Cerebellar nuclear complex (tissue), 1 donor: ENCODE results near the gene S100A10.

Source experiments
- DNase-seq, 2 experiments: peaks; one replicate each; lab custom pipeline; 2025; lab: John Stamatoyannopoulos, UW

Gene S100A10

DNA sequence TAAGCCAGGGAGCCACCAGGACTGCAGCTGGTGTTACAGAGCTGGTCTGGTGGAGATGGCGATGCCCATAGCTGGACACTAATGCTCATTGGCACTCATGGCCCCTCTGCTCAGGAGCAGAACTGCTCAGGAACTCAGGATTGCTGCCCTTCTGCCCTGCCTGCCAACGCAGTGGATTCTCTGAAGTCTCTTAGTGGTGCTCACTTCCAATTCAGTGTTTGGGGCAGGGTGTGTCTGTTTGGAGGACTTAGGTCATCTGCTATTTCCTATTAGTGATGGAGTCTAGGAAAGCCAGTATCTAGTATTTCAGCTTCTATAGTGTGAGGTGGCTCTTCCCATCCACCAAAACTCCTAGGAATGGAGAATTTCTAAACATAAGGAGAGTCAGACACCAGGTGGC lies 29.1 kb downstream of the S100A10 start:
- no peak for DNase-seq

DNA sequence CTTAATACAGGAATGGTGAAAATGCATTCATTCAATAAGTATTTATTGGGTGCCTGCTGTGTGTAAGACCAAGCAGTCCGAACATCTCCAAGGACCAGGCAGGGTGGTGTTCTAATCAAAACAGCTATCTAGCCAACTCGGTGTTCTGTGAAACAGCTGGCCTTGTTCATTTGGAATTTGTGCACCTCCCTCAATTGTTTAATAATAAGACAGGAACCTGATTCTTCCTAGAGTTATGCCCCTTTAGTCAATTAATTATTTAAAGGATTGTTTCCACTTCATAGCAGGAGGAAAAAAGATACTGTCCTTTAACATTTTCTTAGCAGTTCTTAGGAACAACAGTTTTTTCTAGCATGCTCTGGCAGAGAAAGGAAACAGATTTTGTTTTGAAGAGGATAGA lies 30.4 kb downstream of the S100A10 start:
- no peak for DNase-seq

DNA sequence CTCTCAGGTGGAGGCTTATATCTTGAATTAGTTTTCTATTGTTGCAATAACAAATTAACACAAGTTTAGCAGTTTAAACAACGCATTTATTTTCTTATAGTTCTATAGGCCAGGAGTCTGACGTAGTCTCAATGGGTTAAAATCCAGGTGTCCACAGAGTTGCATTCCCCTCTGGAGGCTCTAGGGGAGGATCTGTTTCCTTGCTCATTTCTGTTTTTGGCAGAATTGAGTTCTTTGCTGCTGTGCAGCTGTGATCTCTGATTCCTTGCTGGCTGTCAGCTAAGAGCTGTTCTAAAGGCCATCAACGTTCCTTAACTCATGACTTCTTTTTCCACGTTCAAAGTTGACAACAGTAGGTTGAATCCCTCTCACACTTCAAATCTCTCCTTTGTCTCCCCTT lies 31.8 kb downstream of the S100A10 start:
- DNase-seq: no peak

DNA sequence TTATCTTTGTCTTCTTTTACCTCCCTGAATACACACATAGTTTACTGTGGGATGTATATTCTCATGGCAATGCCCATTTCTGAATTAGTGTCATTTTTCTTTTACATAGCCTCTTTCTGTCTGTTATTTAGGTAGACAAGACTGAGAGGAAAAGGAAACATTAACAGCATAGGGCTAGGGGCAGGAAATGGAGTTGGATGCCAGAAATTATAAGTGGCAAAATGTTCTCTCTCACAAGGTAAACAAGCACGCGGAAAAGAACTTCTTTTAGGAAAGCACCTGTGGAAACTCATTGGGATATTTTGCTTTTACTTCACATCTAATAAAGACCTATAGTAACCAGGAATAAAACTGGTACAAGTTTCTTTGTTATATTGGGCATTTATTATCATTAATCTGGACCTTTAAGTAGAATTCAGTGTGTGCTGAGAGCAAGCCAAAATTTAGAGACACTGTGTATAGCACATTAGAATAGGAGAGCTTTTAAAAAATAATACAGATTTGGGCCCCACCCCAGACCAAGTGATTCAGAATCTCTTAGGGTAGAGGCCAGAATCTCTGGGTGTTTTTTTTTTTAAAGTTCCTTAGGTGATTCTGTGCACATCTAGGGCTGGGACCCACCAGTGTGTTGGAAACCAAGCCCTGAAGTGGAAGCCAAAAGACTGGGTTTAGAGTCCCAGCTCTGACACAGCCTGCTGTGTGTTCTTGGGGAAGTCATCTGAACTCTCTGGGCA lies 32.7 kb downstream of the S100A10 start:
- no peak for DNase-seq

DNA sequence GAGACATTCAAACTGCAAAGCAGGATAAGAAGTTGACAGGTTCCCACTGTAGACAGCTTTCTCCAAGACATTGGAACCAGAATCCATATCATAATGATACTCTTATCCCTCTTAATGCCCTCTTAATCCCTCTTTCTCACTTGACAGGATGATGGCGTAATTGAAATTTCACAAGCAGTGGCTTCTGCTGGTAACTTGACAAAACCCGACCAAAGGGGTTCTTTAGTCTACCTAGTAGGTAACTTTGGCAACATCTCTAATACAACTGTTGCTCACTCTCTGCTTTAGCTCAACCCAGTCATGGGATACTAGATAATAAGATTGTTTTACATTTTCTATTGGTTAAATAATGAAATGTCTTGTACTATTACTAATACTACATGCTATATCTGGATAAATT lies 34.7 kb downstream of the S100A10 start:
- no peak for DNase-seq

DNA sequence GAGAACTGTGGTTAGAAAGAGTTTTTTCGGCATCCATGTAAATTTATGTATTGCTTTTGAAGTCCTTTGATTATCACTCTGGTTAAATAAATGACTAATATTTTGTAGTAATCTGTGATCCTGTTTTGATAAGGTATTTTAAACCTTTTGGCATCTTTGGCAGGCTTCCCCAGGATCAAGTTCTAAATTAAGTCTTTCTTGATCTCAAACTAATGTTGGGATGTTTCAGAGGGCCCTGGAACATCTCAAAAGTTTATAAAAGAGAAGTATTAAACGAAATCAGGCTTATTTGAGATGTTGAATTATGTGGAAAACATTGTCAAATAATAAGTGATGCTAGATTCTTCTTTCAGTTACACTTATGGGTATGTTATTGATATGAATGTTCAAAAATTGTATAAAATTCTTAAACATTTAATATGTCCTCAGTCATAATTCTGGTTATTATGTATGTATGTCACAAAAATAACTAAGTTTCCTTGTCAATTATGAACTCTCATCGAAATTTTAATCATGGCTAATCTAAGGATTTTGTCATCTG lies 36.6 kb downstream of the S100A10 start:
- DNase-seq: no peak

DNA sequence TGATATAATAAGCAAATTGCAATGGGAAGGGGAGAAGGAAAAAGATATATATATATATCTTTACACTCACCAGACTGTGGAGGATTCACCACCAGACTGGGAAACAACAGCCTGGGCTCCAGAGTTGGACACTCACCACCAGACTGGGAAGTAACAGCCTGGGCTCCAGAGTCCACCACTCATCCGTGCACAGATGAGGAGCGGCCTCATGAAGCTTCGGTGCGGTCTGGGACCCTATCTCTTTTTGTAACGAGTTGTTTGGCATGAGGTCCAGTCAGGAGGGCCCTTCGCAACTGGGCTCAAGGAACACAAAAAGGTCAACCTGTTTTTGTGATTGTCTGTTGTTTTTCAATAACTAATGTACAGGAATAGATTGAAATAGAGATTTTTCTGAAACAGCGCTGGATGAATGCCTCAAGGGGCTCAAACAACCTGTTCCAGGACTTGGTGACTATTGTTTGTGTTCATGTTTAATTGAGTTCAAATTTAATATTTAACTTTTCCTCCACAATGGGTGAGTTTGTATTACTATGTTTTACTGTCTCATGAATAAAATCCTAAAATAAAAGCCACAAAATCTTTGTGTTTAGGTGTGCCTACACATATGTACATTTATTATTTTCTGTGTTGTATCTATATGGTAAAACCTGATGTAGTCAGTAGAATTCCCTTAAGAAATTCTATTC lies 40.1 kb downstream of the S100A10 start:
- DNase-seq: no peak

DNA sequence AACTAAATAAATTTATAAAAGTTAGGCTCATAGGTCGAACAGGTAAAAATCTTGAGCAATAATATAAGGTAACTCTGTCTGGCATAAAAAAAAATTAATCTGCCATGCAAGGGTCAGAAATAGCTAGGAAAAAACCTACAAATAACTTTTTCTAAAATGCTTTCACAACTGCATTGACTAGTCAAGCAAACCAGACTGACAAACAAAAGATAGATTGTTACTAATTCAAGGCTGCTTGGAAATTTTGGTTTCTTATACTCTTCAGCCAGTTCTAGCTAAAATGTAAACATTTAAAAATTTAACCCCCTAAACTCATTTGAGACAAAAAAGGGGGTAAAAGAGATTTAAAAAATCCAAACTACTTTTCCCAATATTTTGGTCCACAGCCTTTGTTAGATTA lies 40.8 kb downstream of the S100A10 start:
- no peak for DNase-seq

DNA sequence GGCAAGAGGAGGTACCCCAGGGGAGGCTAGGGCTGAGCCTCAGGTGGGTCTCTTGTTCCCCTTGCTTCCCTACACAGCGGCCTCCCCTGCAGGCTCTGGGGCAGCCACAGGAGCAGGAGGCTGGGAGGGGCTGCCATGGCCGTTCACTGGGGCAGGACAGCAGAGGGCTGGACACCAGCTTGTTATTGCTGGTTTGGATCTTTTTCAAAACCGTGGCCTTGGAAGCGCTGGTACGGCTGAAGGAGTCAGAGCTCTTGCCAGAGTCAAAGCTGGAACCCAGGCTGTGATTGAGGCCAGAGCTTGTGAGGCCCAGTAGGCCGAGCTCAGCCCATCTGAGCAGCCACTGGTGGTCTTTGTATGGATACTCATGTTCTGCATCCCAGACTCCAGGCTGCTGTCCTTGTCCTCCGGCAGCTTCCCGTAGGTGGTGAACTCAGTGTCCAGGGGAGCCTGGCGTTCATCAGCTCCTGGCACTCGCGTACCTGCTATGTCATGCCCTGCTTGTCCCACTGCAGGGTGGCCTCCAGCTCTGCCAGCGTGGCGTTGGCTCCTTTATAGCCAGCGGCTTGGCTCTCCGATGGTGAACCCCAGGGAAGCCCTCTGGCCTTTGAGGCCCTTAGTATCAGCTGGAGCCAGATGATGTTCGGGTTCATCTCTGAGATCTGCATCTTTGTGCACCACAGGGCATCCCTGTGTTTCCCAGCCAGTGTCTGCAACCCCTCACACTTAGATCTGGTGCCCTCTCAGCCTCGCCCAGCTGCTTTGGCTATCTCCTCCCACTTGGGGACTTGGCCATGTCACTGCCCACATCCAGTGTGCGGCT lies 44.1 kb downstream of the S100A10 start:
- DNase-seq: no peak

DNA sequence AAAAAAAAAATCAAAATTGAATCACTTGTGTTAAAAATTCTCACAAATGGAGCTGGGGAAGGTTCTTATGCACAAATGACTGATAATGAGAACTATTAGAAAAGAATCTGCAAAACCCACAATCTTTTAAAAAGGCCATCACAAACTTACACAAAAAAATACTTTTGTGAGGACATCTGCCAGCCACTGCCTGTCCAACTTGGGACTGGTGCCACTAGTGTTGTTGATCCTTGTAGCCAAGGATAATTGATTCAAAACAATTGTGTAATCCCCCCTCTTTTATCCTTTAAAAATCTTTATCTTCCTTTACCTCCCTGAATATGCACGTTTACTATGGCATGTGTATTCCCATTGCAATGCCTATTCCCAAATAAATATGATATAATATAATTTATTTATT lies 45.2 kb downstream of the S100A10 start:
- no peak for DNase-seq

DNA sequence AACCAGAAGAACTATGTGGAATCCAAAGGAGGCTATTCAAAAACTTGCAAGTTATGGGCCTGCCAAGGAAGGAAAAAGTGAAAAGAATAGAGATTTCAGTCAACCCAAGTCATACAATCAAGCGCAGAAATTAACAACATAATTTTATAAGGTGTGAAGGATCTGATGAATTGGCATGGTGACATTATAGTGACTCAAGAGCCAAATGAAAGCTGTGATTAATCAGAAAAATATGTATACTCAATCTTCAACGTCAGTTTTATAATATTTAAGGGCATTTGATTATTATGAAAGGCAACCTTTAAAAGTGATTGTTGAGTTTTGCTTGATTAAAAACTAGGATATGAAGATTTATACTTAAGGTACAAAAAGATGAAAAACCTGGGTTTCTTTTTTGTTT lies 46.5 kb downstream of the S100A10 start:
- no peak for DNase-seq

DNA sequence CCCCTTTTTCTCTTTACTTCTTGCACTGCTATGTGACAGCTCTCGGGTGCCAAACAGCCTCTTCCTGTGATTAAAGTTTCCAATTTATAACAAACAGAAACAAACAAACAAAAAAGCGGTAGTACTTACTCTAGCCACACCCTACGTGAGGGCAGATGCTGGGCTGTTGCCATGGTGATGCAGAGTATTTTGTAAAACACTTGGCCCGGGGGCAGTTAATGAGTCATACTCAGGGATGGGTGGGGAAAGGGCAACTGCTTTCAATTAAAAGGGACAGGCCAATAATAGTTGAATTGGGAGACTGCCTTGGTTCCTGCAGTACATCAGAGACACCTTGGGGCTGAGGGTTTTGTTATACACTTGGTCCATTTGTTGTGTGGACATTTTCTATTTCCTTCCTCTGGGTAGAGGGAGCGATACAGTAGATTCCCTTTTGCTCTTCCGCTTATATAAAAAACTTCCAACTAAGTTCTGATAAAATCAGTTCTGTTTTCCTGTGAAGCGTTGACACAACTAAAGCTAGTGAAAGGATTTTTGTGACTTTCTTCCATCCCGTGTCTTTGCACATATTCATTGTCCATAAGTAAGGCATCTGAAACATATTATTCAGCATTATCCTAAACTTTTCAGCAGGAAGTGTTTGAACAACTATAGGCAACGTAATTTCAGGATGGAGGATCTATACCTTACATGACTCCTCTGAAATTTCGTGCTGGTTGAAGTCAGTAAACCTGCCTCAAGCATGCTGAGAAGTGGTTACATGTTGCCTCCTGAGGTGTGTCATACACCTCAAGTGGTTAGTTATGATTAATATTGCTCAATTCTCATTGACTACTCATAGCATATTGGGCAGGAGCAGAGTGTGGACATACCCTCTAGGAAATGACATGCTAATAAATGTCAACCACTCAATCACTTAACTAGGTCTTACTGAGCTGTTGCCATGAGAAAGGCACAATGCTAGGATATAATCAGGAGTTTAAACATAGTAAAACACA lies 47.6 kb downstream of the S100A10 start:
- DNase-seq: no peak

DNA sequence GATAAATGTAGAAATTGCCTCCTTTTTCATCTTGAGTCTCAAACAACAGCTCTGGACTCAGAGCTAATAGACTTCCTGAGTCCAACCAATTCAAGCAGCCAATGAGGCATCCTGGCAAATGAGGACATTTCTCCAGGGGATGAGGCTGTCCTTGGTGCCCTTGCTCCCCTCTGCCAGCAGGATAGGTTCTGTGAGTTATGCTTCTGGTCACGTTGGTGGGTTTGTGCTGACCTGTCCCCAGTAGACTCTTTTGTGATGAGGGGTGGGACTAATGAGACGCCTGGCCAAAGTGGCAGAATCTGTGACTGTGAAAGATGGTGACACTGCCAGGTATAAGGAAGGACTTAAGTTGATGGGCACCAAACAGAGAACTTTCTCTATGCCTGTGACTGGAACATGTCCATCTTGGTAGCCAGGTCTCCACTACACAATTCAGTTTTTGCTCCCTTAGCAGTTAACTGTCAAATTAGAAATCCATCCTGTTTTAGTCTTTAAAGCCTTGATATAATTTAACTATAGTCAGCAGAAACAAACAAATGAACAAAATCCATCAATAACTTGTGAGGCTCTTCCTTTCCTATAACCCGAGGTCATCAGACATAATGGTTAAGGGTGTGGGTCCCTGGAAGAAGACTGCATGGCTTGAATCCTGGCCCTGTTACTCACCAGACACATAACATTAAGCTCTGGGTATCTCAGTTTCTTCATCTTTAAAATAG lies 48.6 kb downstream of the S100A10 start:
- no peak for DNase-seq

DNA sequence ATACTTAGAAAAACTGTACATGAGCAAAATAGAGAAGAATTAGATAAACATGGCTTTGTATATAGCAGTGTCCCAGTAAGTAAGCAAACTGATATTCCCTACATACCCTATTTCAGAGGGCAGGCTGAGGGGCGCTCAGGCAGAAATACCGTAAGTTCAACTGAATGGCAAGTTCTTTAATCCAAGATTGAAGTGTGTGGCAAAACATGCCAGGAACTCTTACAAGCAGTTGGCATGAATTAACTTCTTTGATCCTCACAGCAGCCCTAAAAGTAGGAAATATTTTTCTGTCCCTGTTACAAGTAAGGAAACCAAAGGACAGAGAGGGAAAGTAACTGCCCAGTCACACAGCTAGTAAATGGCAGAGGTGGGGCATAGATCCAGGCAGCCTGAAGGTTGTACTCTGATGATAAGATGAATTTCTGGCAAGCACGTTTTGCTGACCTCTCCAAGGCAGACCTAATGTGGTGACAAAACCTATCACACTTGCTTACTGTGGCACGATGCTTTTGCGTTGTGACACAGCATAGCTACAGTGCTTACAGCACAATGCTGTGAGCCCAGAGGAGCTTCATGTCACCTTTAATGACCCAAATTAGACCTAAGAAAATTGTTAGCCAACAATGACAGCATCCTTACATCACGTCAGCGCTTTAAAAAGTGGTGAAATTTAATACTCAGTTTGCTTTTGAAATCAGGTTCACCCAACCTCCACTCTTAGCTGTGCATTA lies 49.4 kb downstream of the S100A10 start:
- DNase-seq: no peak

DNA sequence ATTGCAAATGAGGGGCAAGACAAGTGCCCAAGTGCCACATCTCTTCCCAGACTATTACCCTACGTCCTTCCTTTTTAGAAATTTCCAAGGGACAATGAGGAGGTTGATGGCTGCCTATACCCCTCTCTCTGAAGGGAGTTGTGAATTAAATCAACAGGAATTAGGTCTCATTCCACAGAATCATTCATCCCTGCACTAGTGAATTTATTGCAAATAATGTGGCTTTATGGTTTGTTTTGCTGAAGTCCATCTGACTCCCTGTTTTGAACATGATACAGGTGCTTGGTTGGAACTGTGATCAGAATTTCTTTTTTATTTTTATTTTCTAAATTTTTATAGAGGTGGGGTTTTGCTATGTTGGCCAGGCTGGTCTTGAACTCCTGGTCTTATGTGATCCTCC lies 50.1 kb downstream of the S100A10 start:
- no peak for DNase-seq

DNA sequence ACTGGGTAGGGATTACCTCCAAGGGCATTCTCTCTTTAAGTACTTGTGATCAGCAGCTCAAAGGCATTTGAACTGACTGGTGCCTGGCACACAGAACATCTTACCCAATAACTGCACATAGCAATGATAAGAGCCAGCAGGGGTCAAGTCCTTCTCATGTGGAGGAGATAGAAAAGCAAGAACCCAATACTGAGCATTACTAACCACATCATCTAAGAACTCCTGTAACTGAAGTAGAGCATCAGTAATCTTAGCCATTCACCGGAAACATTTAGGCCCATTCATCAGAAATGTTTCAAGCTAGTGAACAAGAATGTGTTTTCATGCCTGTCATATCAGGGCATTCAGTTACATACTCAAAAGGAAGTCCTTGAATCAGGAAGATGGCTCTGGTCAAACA lies 50.8 kb downstream of the S100A10 start:
- DNase-seq: no peak

DNA sequence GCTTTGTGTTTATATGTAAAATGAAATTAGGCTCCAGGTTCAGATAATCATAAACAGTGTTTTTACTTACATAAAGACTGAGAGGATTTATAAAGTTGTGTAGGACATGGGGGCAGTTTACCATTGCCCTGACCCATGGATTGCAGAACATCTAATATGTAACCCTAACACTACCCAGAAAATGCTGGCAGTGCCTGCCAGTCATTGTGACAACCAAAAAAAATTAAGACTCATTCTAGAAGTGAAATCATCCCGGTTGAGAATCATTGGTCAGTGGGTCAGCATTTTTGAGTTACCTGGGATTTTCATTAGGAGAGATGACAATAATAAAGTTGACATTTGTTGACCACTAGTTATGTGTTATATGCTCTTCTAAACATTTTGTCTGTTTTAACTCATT lies 53.1 kb downstream of the S100A10 start:
- DNase-seq: no peak

DNA sequence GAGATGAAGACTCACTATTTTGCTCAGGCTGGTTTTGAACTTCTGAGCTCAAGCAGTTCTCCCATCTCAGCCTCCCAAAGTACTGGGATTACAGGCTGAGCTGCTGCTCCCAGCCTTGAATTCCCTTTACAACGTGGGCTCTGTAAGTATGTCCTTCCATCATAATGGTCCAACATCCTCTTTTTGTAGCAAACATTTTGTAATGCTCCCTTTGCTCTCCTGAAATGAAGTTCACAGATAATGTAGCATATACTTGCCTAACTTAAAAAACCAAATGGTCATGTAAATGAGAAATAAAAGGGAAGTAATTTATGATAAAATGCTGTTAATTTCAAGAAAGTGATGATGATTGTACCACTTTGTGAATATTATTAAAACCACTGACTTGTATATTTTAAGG lies 53.9 kb downstream of the S100A10 start:
- DNase-seq: no peak

DNA sequence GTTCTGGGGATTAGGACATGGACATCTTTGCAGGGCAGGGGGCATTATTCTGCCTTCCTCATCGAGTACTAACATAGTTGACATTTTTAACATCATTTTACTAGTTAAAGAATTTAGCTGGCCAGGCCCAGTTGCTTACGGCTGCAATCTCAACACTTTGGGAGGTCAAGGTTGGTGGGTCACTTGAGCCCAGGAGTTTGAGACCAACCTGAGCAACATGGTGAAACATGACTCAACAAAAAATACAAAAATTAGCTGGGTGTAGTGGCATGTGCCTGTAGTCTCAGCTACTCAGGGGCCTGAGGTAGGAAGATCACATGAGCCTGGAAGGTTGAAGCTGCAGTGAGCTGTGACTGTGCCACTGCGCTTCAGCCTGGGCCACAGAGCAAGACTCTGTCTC lies 54.5 kb downstream of the S100A10 start:
- DNase-seq: no peak

DNA sequence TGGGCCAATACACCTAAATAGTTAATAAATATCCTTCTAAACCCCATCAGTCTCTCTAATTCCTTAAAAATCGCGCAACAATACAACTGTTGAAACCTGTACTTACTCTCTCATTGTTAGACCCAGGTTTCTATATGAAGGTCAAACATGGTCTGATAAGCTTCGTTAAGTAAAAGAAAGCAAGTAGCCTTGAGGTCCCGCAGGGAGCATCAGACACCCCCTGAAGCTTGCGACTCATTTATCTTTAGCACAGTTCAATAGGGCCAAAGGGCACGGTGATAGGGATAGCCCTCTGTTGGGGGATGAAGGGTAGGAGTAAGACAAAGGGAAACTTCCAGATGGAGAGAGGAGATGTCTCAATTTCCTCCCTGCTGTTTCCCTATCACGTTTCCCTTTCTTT lies 57.0 kb downstream of the S100A10 start:
- no peak for DNase-seq
